GM12878 (cell line): ENCODE measurements around the gene EFNA4. TPM values are rescaled to one million over a fixed set of nuclear protein-coding genes. Genes with fewer than 3 reads are reported as not detected.

ENCODE experiments used
- NFIC ChIP-seq: IDR thresholded peaks from 2 replicates; pipeline ENCODE4 v1.6.1; 2012; ENCODE audit warnings: low read depth, mild to moderate bottlenecking, inconsistent platforms, low read length, moderate library complexity
- RFX5 ChIP-seq: IDR thresholded peaks from 2 replicates; pipeline ENCODE4 v1.6.1; 2011; ENCODE audit warnings: low read depth, low read length, improper control_type of control experiment
- polyA plus RNA-seq, 11 experiments: library from polyadenylated mRNA; depleted of rRNA in 4 of 11; unstranded in 6 of 11; stranded (reverse) in 5 of 11; fragments of >200 nt; fragmentation: Nextera tagmentation in 4 of 11; fragmentation: Illumina TruSeq in 1 of 11; extraction: Ambion mirVana in 4 of 11; extraction: Trizol in 1 of 11; gene quantifications; 1 replicate in 1 of 11; 2 replicates in 10 of 11; pipeline versions ENCODE4 v1.2.1 to v1.2.3, GENCODE V29; 2011 to 2016; ENCODE audit warnings: inconsistent platforms in 2 of 11, missing spikeins in 2 of 11, low read depth in 1 of 11
- total RNA-seq, 4 experiments: library from RNA; depleted of rRNA in 3 of 4; stranded (reverse); fragments of >200 nt in 3 of 4; fragmentation: Illumina TruSeq in 1 of 4; extraction: Trizol in 1 of 4; gene quantifications; 2 replicates each; pipeline versions ENCODE4 v1.2.1 to v1.2.3, GENCODE V29; 2013 to 2021
- TF ChIP-seq, protein P1 (sequence below): fragments of 450-650 bp; IDR thresholded peaks from 2 replicates; pipeline ENCODE4 v1.6.1; 2017; ENCODE audit warnings: mild to moderate bottlenecking, moderate library complexity
- TF ChIP-seq, protein P2 (sequence below), 3 experiments: IDR thresholded peaks in 2 of 3; conservative IDR thresholded peaks in 1 of 3; 2 replicates each; pipeline ENCODE4 v1.5.1; 2011; ENCODE audit warnings: low read depth in 3 of 3, low read length in 3 of 3, mild to moderate bottlenecking in 3 of 3, control low read depth in 2 of 3, moderate library complexity in 2 of 3, inconsistent platforms in 1 of 3, mixed read lengths in 1 of 3; ENCODE audit not compliant: control insufficient read depth in 2 of 3, insufficient read depth in 1 of 3; ENCODE audit errors: extremely low read depth in 1 of 3

EFNA4 gene
- total and polyA plus RNA-seq, 10 of the 15 experiments (the other 5 are each of a cell fraction or from before 2014, with no cell fraction given), result 0.52 to 14.1 (median 4.8) TPM

DNA sequence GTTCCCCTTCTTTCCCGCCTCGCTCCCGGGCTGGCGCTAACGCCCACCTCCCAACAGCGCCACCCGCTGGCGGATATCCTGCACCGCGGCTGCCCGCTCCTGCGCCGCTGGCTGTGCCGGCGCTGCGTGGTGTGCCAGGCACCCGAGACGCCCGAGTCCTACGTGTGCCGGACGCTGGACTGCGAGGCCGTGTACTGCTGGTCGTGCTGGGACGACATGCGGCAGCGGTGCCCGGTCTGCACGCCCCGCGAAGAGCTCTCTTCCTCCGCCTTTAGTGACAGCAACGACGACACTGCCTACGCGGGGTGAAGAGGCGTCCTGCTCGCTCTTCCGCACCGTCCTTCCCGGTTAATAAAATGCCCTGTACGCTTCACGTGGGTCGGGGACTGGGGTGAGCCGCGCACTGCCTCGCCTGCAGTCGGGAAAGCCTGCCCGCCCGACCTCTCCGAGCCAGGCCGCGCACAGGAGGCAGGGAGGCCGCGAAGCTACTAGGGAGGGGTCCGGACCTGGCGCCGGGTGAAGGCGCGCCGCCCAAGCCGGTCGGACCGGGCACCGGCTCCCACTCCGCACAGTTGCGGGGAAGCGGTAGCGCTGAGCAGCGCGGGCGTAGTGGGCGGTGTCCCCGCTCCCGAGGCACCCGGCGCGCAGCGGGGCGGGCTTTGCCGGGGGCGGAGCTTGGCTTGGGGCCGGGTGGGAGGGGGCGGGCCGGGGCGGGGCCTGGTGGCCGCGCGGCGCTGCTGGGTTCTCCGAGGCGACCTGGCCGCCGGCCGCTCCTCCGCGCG lies 12.8 kb upstream of the EFNA4 start, which contains the start of gene ADAM15 (continued):
- TF ChIP-seq, protein P1, sequence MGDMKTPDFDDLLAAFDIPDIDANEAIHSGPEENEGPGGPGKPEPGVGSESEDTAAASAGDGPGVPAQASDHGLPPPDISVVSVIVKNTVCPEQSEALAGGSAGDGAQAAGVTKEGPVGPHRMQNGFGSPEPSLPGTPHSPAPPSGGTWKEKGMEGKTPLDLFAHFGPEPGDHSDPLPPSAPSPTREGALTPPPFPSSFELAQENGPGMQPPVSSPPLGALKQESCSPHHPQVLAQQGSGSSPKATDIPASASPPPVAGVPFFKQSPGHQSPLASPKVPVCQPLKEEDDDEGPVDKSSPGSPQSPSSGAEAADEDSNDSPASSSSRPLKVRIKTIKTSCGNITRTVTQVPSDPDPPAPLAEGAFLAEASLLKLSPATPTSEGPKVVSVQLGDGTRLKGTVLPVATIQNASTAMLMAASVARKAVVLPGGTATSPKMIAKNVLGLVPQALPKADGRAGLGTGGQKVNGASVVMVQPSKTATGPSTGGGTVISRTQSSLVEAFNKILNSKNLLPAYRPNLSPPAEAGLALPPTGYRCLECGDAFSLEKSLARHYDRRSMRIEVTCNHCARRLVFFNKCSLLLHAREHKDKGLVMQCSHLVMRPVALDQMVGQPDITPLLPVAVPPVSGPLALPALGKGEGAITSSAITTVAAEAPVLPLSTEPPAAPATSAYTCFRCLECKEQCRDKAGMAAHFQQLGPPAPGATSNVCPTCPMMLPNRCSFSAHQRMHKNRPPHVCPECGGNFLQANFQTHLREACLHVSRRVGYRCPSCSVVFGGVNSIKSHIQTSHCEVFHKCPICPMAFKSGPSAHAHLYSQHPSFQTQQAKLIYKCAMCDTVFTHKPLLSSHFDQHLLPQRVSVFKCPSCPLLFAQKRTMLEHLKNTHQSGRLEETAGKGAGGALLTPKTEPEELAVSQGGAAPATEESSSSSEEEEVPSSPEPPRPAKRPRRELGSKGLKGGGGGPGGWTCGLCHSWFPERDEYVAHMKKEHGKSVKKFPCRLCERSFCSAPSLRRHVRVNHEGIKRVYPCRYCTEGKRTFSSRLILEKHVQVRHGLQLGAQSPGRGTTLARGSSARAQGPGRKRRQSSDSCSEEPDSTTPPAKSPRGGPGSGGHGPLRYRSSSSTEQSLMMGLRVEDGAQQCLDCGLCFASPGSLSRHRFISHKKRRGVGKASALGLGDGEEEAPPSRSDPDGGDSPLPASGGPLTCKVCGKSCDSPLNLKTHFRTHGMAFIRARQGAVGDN, result no peak; the same call in 1 of the 2 replicates
- TF ChIP-seq, protein P2, sequence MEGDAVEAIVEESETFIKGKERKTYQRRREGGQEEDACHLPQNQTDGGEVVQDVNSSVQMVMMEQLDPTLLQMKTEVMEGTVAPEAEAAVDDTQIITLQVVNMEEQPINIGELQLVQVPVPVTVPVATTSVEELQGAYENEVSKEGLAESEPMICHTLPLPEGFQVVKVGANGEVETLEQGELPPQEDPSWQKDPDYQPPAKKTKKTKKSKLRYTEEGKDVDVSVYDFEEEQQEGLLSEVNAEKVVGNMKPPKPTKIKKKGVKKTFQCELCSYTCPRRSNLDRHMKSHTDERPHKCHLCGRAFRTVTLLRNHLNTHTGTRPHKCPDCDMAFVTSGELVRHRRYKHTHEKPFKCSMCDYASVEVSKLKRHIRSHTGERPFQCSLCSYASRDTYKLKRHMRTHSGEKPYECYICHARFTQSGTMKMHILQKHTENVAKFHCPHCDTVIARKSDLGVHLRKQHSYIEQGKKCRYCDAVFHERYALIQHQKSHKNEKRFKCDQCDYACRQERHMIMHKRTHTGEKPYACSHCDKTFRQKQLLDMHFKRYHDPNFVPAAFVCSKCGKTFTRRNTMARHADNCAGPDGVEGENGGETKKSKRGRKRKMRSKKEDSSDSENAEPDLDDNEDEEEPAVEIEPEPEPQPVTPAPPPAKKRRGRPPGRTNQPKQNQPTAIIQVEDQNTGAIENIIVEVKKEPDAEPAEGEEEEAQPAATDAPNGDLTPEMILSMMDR (IDR thresholded peaks at IDR 0.05 in 2 of 3, conservative IDR thresholded peaks at IDR 0.05 in 1 of 3; ENCODE audit: control insufficient read depth in 2 of 3, extremely low read depth in 1 of 3, insufficient read depth in 1 of 3, low read depth in 3 of 3, low read length in 3 of 3), result peak; percentile 91 to 92 (median 91)
- TF ChIP-seq NFIC (no peak), RFX5 (no peak)
